WERI-Rb-1 (cell line): ENCODE measurements around the gene PLCH1.

ENCODE experiments used
- DNase-seq: peaks from one replicate; pipeline ENCODE4 v3.0.0-alpha.2; 2020
- H3K27ac ChIP-seq: fragments of 250-450 bp; sonication (Bioruptor Pico); 2 replicates; pipeline ENCODE4 v1.5.1; 2020; ENCODE audit warnings: mild to moderate bottlenecking, moderate library complexity
- H3K27me3 ChIP-seq: fragments of 250-450 bp; sonication (Bioruptor Pico); 2 replicates; pipeline ENCODE4 v1.5.1; 2021; ENCODE audit warnings: mild to moderate bottlenecking, low read depth, moderate library complexity; ENCODE audit not compliant: insufficient read depth, severe bottlenecking
- H3K36me3 ChIP-seq: fragments of 250-450 bp; sonication (Bioruptor Pico); 2 replicates; pipeline ENCODE4 v1.5.1; 2020; ENCODE audit warnings: mild to moderate bottlenecking, moderate library complexity
- H3K4me3 ChIP-seq: 2 replicates; pipeline ENCODE4 v1.5.1; 2011; ENCODE audit warnings: low read depth, mild to moderate bottlenecking, control low read depth, low read length
- H3K9me3 ChIP-seq: fragments of 250-450 bp; sonication (Bioruptor Pico); 2 replicates; pipeline ENCODE4 v1.5.1; 2021; ENCODE audit warnings: mild to moderate bottlenecking, moderate library complexity; ENCODE audit not compliant: severe bottlenecking
- CTCF ChIP-seq: IDR thresholded peaks from 2 replicates; pipeline ENCODE4 v1.5.1; 2011; ENCODE audit warnings: low read depth, mild to moderate bottlenecking, control low read depth, inconsistent platforms, low read length

PLCH1 gene

DNA sequence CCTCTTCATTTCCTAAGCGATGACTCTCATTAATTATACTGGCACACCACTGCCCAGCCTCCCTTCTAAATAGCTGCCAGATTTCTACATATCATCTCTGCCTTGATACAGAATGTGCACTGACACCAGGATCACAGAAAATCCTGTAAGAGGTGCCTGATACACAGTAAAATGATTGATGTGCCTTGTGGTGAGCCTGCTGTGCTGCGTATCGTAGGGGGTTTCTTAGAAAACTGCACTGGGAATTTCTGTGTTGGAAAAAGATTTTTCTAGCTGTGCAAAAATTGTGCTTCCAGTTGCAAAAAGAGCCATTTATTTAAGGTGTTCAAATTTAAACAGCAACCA lies 3.0 kb upstream of the PLCH1 start:
- H3K9me3 ChIP-seq, result no peaks in the 10 kb centered on the region
- H3K27ac ChIP-seq, result no peak overlapping the region
- no peaks in the 10 kb centered on the region for H3K27me3 ChIP-seq
- DNase-seq, result no peak
- no peak for TF ChIP-seq CTCF
- no peak overlapping the region for H3K4me3 ChIP-seq
- no peaks in the 10 kb centered on the region for H3K36me3 ChIP-seq

- peak; percentile 17 for DNase-seq
- Histone ChIP-seq H3K9me3 (no peaks in the 10 kb centered on the region), H3K27ac (no peak overlapping the region), H3K36me3 (no peaks in the 10 kb centered on the region), H3K27me3 (no peaks in the 10 kb centered on the region), H3K4me3 (no peak overlapping the region)
- no peak for TF ChIP-seq CTCF
Observed at GRCh38 chr3:155747286-155747945, 2.5 kb upstream of the PLCH1 start.

DNA sequence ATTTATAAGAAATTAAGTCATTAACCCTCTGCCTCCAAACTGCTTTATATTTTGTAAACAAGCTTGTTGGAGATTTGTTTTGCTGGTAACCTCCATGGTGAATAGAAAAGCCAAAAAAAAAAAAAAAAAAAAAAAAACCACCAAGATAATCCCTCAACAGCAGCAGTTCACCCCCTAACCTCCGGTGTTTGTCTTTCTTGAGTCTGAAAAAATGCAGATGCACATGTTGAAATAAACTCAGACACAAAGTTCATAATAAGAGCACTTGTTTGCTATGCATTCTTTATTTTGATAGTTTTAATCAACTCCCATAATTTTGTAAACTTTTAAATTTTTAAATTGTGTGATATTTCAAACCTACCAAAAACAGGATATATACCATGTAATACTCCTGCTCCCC lies 1.8 kb upstream of the PLCH1 start:
- Histone ChIP-seq H3K27ac (no peak overlapping the region), H3K36me3 (no peaks in the 10 kb centered on the region), H3K9me3 (no peaks in the 10 kb centered on the region), H3K27me3 (no peaks in the 10 kb centered on the region), H3K4me3 (no peak overlapping the region)
- TF ChIP-seq CTCF, result no peak
- DNase-seq, result no peak

DNA sequence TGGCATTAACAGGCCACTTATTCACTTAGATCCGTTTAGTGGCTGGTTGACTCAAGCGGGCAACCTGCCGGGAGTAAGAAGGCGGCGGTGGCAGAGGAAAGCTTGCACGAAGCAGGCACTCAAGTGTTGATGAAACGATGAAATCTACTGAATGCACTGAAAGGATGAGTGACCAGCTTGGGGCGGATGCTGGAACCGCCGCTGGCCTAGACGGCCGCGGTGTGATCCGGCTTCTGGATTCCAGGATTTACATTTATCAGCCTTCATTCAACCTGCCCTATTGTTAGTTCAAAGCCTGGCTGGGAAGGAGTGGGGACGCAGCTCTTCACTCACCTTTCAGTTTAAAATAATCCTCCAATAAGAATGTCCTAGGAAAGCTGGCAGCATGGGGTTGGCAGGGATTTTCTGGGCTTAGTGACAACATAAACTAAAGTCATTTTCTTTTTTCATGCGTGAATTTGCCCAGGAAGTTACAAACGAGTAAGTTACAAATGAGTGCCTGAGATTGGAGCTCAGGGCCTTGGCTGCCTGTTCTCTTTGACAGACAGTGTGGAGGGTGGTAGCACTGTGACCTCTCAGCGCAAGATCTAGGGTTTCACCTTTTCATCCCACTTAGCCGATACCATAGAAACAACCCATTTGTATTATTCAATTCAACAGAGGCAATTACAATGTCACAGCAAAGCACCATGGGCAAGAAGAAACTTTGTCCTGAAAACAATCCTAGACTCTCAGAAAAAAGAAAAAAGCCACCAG lies 1.1 kb upstream of the PLCH1 start:
- Histone ChIP-seq H3K27me3 (no peaks in the 10 kb centered on the region), H3K4me3 (peak overlapping the region; percentile 87), H3K27ac (peak overlapping the region; percentile 9; the same call in 1 of the 2 replicates), H3K36me3 (no peaks in the 10 kb centered on the region), H3K9me3 (no peaks in the 10 kb centered on the region)
- peak; percentile 62 for DNase-seq
- TF ChIP-seq CTCF, result no peak

- no peak for TF ChIP-seq CTCF
- no peaks in the 10 kb centered on the region for H3K36me3 ChIP-seq
- DNase-seq, result peak; percentile 85
- no peaks in the 10 kb centered on the region for H3K9me3 ChIP-seq
- H3K4me3 ChIP-seq, result peak overlapping the region; percentile 87
- no peaks in the 10 kb centered on the region for H3K27me3 ChIP-seq
- H3K27ac ChIP-seq, result peak overlapping the region; percentile 46
Observed at GRCh38 chr3:155744010-155744625, 753 bp downstream of the PLCH1 start.
